Activated T-helper 1 cell treated with anti-CD3 and anti-CD28 coated beads, Interleukin-12 subunit alpha, Interleukin-12 subunit beta, Interleukin-2, Interleukin-4 antibody, amounts not matched to agents 30 ng/mL and 10 ng/mL and 1 ng/mL, durations not matched to agents 14 hours and 24 hours and 36 hours (primary cell): Measurements from ENCODE around the gene ANP32E. TPM values are rescaled to one million over a fixed set of nuclear protein-coding genes. Genes with fewer than 3 reads are reported as not detected.

Experiments used
- total RNA-seq: library from RNA; stranded (reverse); gene quantifications from 2 replicates; pipeline ENCODE4 v1.2.3, GENCODE V29; 2022

Gene ANP32E
- total RNA-seq, 1 donor from 2014 or later, result 196 TPM

Other genes with a start within 250 kb of the ANP32E start
- 41.1 and 41.8 TPM in 2 replicates for gene OTUD7B, start 225.4 kb downstream of the ANP32E start, total RNA-seq
- 25.9 and 30.2 TPM in 2 replicates for gene VPS45, start 168.3 kb downstream of the ANP32E start, total RNA-seq
- 27.1 and 35.4 TPM in 2 replicates for gene PLEKHO1, start 86.2 kb downstream of the ANP32E start, total RNA-seq
- gene CA14, start 21.7 kb upstream of the ANP32E start, total RNA-seq, result not detected in 2 replicates
- 102 and 111 TPM in 2 replicates for gene APH1A, start 32.9 kb upstream of the ANP32E start, total RNA-seq
- 1.6 TPM in 2 replicates for gene C1orf54, start 36.7 kb upstream of the ANP32E start, total RNA-seq
- gene CIART, start 46.4 kb upstream of the ANP32E start, total RNA-seq, result 3.4 TPM in 2 replicates
- gene MRPS21, start 57.7 kb upstream of the ANP32E start, total RNA-seq, result 81.4 and 85.2 TPM in 2 replicates
- 92.7 and 98.5 TPM in 2 replicates for gene PRPF3, start 85.4 kb upstream of the ANP32E start, total RNA-seq
- 24.4 and 24.7 TPM in 2 replicates for gene RPRD2, start 128.0 kb upstream of the ANP32E start, total RNA-seq